ENCODE measurements around the gene SMAD3. TPM values are rescaled to one million over a fixed set of nuclear protein-coding genes. Genes with fewer than 3 reads are reported as not detected.
A peak's percentile ranks its signal among the peaks of the same experiment; 100 is the strongest.

SMAD3 gene
- total and polyA plus RNA-seq, 2 of the 4 experiments (the other 2 are of a cell fraction), result 71.0 to 177 TPM

GRCh38 chr15:67080118-67080899 lies 14.9 kb downstream of the SMAD3 start (continued):
- TF ChIP-seq SMC3 (IDR thresholded peaks at IDR 0.05; ENCODE audit: low read depth, low read length), result no peak
- peak; percentile 34; the same call in 1 of the 2 replicates for TF ChIP-seq POLR2A (IDR thresholded peaks at IDR 0.05; ENCODE audit: low read depth, low read length)
- no peak for TF ChIP-seq MAFK (IDR thresholded peaks at IDR 0.05; ENCODE audit: low read depth, low read length)
- TF ChIP-seq NFE2L2 (IDR thresholded peaks at IDR 0.05; ENCODE audit: low read depth, low read length), result no peak
- TF ChIP-seq RCOR1 (IDR thresholded peaks at IDR 0.05; ENCODE audit: insufficient replicate concordance, low read length), result no peak
- no peak for TF ChIP-seq CEBPB (IDR thresholded peaks at IDR 0.05; ENCODE audit: low read depth, low read length)
- peak; percentile 76; the same call in 1 of the 2 replicates for TF ChIP-seq BHLHE40 (IDR thresholded peaks at IDR 0.05; ENCODE audit: low read depth, low read length)
